Right atrium auricular region (tissue), 2 donors: Measurements from ENCODE around the gene TMCO5A. TPM values are rescaled to one million over a fixed set of nuclear protein-coding genes. Genes with fewer than 3 reads are reported as not detected.

ENCODE experiments used
- DNase-seq: peaks from one replicate; pipeline ENCODE4 v3.0.0-alpha.2; 2019; ENCODE audit warnings: low spot score
- H3K27ac ChIP-seq, 2 donors: fragments of 200-600 bp; sonication (generic); 1 replicate in 1 of 2; 2 replicates in 1 of 2; pipeline ENCODE4 v1.5.1; 2016 to 2019
- H3K27me3 ChIP-seq, 2 donors: fragments of 200-600 bp; sonication (generic); one replicate each; pipeline versions ENCODE4 v1.5.1 to v1.6.0; 2017 to 2019
- H3K36me3 ChIP-seq: fragments of 200-600 bp; sonication (generic); one replicate; pipeline ENCODE4 v1.5.1; 2016
- H3K4me1 ChIP-seq, 2 donors: fragments of 200-600 bp; sonication (generic); one replicate each; pipeline versions ENCODE4 v1.5.1 to v1.6.0; 2017 to 2019
- H3K4me3 ChIP-seq, 2 donors: fragments of 200-600 bp; sonication (generic); 1 replicate in 1 of 2; 2 replicates in 1 of 2; pipeline ENCODE4 v1.5.1; 2017 to 2019; ENCODE audit warnings: mild to moderate bottlenecking in 1 of 2, moderate library complexity in 1 of 2
- H3K9me3 ChIP-seq, 2 donors: fragments of 200-600 bp; sonication (generic); one replicate each; pipeline ENCODE4 v1.5.1; 2019
- total RNA-seq, 2 donors: library from RNA; depleted of rRNA; stranded (reverse); fragments of >200 nt; gene quantifications; one replicate each; pipeline ENCODE4 v1.1.0, GENCODE V29; 2016
- TF ChIP-seq, protein P1 (sequence below), 2 donors: fragments of 200-600 bp; sonication (generic); IDR thresholded peaks; one replicate each; pipeline ENCODE4 v1.5.1; 2019; ENCODE audit warnings: antibody characterized with exemption in 2 of 2

TMCO5A gene
- total RNA-seq, 2 donors from 2014 or later = not detected

- Histone ChIP-seq H3K9me3 (no peaks in the 10 kb centered on the region), H3K4me3 (no peak overlapping the region), H3K27me3 (no peaks in the 10 kb centered on the region), H3K4me1 (no peaks in the 10 kb centered on the region), H3K27ac (no peak overlapping the region), H3K36me3 (no peaks in the 10 kb centered on the region)
- TF ChIP-seq, protein P1, sequence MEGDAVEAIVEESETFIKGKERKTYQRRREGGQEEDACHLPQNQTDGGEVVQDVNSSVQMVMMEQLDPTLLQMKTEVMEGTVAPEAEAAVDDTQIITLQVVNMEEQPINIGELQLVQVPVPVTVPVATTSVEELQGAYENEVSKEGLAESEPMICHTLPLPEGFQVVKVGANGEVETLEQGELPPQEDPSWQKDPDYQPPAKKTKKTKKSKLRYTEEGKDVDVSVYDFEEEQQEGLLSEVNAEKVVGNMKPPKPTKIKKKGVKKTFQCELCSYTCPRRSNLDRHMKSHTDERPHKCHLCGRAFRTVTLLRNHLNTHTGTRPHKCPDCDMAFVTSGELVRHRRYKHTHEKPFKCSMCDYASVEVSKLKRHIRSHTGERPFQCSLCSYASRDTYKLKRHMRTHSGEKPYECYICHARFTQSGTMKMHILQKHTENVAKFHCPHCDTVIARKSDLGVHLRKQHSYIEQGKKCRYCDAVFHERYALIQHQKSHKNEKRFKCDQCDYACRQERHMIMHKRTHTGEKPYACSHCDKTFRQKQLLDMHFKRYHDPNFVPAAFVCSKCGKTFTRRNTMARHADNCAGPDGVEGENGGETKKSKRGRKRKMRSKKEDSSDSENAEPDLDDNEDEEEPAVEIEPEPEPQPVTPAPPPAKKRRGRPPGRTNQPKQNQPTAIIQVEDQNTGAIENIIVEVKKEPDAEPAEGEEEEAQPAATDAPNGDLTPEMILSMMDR (IDR thresholded peaks at IDR 0.05) = peak; percentile 31 to 73
- DNase-seq = no peak
Observed at GRCh38 chr15:37995461-37996347, 61.3 kb downstream of the TMCO5A start.
